HL-60 (cell line): ENCODE results near the gene TMEFF2.

ENCODE experiments used
- DNase-seq, 2 experiments: peaks; one replicate each; pipeline ENCODE4 v3.0.0-alpha.2; 2010 to 2020; ENCODE audit warnings: low read depth in 1 of 2, low spot score in 1 of 2
- H3K27ac ChIP-seq: fragments of 250-450 bp; sonication (Bioruptor Pico); replicated peaks from 2 replicates; pipeline ENCODE4 v1.5.1; 2020; ENCODE audit warnings: mild to moderate bottlenecking, moderate library complexity
- H3K27me3 ChIP-seq: fragments of 250-450 bp; sonication (Bioruptor Pico); 2 replicates; pipeline ENCODE4 v1.5.1; 2021; ENCODE audit warnings: mild to moderate bottlenecking, moderate library complexity; ENCODE audit not compliant: insufficient read depth, poor library complexity, severe bottlenecking
- H3K4me3 ChIP-seq: replicated peaks from 2 replicates; pipeline ENCODE4 v1.5.1; 2011; ENCODE audit warnings: mild to moderate bottlenecking, control low read depth, low read length; ENCODE audit not compliant: insufficient read depth
- GABPA ChIP-seq: IDR thresholded peaks from 2 replicates; pipeline ENCODE4 v1.6.1; 2012; ENCODE audit warnings: low read depth
- POLR2AphosphoS5 ChIP-seq: IDR thresholded peaks from 2 replicates; pipeline ENCODE4 v1.6.1; 2012; ENCODE audit warnings: low read depth
- SPI1 ChIP-seq: IDR thresholded peaks from 2 replicates; pipeline ENCODE4 v1.6.1; 2012; ENCODE audit warnings: low read depth, mild to moderate bottlenecking, borderline replicate concordance
- TF ChIP-seq, protein P1 (sequence below): IDR thresholded peaks from one replicate; pipeline ENCODE4 v1.5.1; 2011; ENCODE audit warnings: low read length, control low read depth, inconsistent platforms; ENCODE audit not compliant: insufficient read depth
- TF ChIP-seq, protein P2 (sequence below): IDR thresholded peaks from 2 replicates; pipeline ENCODE4 v1.6.1; 2012; ENCODE audit warnings: low read depth; ENCODE audit not compliant: insufficient replicate concordance

The TMEFF2 gene

DNA sequence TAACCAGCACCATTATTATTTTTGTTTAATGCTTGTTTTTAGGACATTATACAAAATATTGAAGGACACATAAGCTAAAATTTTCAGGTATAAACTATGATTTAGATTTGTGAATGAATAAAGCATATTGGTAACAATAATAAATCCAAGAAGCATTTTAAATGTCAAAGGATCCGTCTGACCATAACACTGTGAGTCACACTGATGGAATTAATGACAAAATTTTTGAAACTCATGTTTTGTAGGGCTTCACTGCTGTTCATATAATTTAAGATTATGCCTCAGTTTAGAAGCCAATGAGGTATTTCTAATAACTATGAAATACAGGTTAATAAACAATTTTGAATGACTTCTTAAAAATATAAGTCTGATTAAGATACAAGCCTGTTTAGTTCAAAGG lies 124.6 kb downstream of the TMEFF2 start:
- no peak for TF ChIP-seq SPI1
- TF ChIP-seq, protein P1, sequence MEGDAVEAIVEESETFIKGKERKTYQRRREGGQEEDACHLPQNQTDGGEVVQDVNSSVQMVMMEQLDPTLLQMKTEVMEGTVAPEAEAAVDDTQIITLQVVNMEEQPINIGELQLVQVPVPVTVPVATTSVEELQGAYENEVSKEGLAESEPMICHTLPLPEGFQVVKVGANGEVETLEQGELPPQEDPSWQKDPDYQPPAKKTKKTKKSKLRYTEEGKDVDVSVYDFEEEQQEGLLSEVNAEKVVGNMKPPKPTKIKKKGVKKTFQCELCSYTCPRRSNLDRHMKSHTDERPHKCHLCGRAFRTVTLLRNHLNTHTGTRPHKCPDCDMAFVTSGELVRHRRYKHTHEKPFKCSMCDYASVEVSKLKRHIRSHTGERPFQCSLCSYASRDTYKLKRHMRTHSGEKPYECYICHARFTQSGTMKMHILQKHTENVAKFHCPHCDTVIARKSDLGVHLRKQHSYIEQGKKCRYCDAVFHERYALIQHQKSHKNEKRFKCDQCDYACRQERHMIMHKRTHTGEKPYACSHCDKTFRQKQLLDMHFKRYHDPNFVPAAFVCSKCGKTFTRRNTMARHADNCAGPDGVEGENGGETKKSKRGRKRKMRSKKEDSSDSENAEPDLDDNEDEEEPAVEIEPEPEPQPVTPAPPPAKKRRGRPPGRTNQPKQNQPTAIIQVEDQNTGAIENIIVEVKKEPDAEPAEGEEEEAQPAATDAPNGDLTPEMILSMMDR, result no peak
- TF ChIP-seq GABPA, result no peak
- TF ChIP-seq, protein P2, sequence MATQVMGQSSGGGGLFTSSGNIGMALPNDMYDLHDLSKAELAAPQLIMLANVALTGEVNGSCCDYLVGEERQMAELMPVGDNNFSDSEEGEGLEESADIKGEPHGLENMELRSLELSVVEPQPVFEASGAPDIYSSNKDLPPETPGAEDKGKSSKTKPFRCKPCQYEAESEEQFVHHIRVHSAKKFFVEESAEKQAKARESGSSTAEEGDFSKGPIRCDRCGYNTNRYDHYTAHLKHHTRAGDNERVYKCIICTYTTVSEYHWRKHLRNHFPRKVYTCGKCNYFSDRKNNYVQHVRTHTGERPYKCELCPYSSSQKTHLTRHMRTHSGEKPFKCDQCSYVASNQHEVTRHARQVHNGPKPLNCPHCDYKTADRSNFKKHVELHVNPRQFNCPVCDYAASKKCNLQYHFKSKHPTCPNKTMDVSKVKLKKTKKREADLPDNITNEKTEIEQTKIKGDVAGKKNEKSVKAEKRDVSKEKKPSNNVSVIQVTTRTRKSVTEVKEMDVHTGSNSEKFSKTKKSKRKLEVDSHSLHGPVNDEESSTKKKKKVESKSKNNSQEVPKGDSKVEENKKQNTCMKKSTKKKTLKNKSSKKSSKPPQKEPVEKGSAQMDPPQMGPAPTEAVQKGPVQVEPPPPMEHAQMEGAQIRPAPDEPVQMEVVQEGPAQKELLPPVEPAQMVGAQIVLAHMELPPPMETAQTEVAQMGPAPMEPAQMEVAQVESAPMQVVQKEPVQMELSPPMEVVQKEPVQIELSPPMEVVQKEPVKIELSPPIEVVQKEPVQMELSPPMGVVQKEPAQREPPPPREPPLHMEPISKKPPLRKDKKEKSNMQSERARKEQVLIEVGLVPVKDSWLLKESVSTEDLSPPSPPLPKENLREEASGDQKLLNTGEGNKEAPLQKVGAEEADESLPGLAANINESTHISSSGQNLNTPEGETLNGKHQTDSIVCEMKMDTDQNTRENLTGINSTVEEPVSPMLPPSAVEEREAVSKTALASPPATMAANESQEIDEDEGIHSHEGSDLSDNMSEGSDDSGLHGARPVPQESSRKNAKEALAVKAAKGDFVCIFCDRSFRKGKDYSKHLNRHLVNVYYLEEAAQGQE, result no peak
- TF ChIP-seq POLR2AphosphoS5, result no peak
- Histone ChIP-seq H3K4me3 (no peak overlapping the region), H3K27me3 (no peaks in the 10 kb centered on the region), H3K27ac (no peak overlapping the region)
- DNase-seq, result no peak

DNA sequence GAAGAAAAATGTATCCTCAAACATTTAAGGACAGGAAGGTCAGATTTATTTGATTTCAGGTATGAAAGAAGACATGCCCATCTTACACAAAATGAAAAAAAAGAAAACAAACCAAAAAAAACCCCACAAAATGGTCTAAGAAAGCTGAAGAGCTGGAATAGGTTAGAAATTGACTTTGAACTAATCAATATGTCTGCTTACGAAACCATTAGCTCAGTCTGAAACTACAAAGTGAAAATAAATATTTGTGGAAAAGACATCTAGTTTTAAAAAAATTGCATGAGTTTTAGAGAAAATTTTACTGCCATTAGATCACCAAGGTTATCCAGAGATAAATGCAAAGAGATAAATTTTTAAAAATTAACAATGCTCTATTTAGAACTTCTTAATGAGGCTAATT lies 125.3 kb downstream of the TMEFF2 start:
- no peak for DNase-seq
- TF ChIP-seq SPI1 (no peak), POLR2AphosphoS5 (no peak), GABPA (no peak)
- TF ChIP-seq, protein P1, result no peak
- TF ChIP-seq, protein P2, result no peak
- H3K4me3 ChIP-seq, result no peak overlapping the region
- no peak overlapping the region for H3K27ac ChIP-seq
- H3K27me3 ChIP-seq, result no peaks in the 10 kb centered on the region

DNA sequence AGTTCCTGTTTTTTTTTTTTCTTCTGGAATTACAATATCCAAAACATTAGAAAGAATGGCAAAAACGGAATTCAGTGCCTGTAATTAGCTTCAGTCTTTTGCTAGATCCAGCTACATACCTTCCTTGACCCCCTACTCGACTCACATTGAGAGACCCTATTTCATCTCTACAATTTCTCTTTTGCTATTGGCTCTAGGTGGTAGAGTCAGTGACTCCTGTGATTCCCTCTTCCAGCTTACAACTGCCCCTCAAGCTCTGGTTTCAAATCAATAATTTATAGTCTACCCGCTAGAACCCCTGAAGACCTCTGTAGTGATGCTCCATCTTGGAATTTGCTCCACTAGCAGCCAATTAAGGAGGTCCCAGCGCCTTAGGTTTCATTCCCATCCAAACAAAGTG lies 125.8 kb downstream of the TMEFF2 start:
- no peak overlapping the region for H3K27ac ChIP-seq
- no peaks in the 10 kb centered on the region for H3K27me3 ChIP-seq
- H3K4me3 ChIP-seq, result no peak overlapping the region
- no peak for TF ChIP-seq GABPA
- DNase-seq, result no peak

DNA sequence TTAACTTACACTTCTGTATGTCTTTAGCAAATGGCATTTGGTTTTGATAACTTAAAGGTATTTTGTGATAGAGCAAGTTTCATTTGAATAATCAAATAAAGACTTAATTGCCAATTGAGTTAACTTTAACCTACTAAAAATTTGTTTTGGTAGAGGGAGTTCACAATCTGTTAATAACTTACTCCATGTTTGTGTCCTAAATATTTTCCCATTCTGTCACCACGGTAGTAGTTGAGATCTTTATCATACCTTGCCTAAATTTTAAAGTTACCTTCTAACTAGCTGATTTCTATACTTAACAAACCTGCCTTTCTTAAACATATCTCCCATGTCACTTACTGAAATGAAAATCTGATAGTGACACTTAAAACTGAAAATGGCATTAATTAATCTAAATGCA lies 127.1 kb downstream of the TMEFF2 start:
- Histone ChIP-seq H3K4me3 (no peak overlapping the region), H3K27me3 (no peaks in the 10 kb centered on the region), H3K27ac (no peak overlapping the region)
- no peak for DNase-seq
- TF ChIP-seq SPI1, result no peak
- TF ChIP-seq, protein P2, result no peak
- TF ChIP-seq GABPA, result no peak
- TF ChIP-seq POLR2AphosphoS5, result no peak
- TF ChIP-seq, protein P1, result no peak
